Erythroblast (primary cell): Measurements from ENCODE around the gene SLC5A4.

Experiments used
- GATA1 ChIP-seq: IDR thresholded peaks from 2 replicates; pipeline ENCODE4 v1.6.1; 2011; ENCODE audit warnings: low read depth, mild to moderate bottlenecking, control low read depth, low read length, moderate library complexity
- POLR2A ChIP-seq: IDR thresholded peaks from 2 replicates; pipeline ENCODE4 v1.6.1; 2011; ENCODE audit warnings: mild to moderate bottlenecking, low read length

- TF ChIP-seq POLR2A (no peak), GATA1 (no peak)
Observed at GRCh38 chr22:32222991-32223390, 32.2 kb downstream of the SLC5A4 start.
